Activated T-helper 9 cell treated with anti-CD3 and anti-CD28 coated beads, Interleukin-2, amount 50 U/mL, for 16 hours (primary cell): ENCODE measurements around the gene ZC3H7A.
"Not testable (repeated sequence)": the region's sequence is repeated elsewhere in the genome, so short reads cannot be mapped to it uniquely, and the experiment has no call there.

Experiments
- DNase-seq: peaks from one replicate; pipeline ENCODE4 v3.0.0-alpha.2; 2020; ENCODE audit warnings: low read depth

The ZC3H7A gene, protein sequence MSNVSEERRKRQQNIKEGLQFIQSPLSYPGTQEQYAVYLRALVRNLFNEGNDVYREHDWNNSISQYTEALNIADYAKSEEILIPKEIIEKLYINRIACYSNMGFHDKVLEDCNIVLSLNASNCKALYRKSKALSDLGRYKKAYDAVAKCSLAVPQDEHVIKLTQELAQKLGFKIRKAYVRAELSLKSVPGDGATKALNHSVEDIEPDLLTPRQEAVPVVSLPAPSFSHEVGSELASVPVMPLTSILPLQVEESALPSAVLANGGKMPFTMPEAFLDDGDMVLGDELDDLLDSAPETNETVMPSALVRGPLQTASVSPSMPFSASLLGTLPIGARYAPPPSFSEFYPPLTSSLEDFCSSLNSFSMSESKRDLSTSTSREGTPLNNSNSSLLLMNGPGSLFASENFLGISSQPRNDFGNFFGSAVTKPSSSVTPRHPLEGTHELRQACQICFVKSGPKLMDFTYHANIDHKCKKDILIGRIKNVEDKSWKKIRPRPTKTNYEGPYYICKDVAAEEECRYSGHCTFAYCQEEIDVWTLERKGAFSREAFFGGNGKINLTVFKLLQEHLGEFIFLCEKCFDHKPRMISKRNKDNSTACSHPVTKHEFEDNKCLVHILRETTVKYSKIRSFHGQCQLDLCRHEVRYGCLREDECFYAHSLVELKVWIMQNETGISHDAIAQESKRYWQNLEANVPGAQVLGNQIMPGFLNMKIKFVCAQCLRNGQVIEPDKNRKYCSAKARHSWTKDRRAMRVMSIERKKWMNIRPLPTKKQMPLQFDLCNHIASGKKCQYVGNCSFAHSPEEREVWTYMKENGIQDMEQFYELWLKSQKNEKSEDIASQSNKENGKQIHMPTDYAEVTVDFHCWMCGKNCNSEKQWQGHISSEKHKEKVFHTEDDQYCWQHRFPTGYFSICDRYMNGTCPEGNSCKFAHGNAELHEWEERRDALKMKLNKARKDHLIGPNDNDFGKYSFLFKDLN

DNA sequence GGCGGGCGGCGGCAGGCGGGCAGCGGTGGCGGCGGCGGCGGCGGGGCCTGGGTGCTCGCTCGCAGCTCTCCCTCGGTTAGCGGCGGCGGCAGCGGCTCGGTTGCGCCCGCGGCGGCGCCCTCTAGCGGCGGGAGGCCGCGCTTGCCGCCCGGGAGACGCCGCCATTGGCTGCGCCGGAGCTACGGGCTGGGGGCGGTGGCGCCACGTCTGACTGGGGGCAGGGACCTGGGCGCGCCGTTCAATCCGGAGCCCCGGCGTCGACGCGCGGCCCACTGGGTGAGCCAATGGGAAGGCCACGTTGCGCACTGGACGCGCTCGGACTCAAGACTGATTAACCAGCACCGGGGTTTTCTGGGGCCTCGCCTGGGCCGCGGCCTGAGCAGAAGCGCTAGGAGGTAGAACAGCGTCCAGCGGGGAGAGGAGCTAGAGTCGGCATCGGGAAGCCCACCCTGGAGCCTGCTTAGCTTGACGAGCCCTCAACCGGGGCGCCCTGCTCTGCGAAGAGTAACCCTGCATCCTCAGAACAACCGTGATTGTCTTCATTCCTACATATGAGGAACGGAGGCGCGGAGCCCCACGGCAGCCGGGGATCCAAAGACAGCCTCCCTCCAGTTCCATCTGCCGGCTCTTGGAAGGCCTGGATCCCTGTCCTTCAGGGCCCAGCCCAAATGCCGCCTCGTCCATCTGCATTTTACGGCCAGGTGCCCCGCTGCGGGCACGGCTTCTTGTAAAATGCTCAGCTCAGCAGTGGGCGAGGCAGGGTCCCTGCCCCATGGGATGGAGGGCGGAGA lies at the start of gene ZC3H7A:
TSS of gene ZC3H7A (minus strand) at position 93 of the 791 bp plus-strand sequence. CDS start 14,904 bp downstream, outside the sequence.
- peak; percentile 93 for DNase-seq

DNA sequence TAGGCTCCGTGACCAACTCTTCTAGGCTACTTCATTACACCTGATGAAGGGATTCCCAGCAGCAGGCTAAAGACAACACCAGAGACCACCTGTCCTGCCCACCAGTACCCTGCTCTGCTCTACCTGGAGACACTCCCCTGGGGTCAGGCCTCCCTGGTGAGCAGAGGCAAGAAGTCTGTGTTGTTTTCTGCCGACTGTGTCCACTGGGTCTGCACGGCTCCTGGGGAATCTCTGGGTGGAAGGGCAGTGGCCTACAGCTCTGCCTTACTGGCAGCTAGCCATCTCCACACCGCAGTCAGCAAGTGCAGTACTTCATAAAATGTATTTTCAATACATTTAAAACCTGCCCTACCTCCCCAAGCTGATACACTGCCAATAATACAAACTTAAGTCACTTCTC lies 47.4 kb upstream of the ZC3H7A start:
- no peak for DNase-seq

DNA sequence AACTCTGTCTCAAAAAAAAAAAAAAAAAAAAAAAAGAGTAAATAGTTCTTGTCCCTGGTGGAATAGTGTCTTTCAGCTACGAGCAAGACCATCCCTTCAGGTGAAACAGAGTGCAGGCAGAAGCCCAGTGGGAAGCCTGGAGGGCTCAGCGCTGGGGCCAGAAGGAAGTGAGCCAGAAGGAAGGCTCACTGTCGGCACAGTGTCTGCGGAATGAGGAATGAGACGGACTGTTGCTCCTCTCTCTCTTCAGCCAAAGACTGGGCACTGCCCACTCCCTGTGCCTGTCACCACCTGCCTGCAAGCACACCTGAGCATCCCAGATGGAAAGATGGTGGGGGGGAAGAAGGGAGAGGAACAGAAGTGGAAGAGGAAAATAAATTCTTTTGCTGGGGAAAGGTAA lies 46.8 kb upstream of the ZC3H7A start:
- DNase-seq, result no peak

DNA sequence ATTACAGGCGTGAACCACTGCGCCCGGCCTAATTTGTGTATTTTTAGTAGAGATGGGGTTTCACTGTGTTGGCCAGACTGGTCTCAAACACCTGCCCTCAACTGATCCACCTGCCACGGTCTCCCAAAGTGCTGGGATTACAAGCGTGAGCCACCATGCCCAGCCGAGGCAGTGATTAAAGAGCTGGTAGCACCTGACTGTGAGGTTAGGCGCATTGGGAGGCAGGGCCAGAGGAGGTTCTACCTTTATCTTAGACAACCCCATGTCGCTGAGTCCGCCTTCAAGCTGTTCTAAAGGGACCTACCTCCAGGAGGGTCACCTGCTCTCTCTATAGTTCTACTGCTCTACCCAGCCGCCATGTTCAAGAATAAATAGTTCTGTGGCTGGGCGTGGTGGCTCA lies 46.1 kb upstream of the ZC3H7A start:
- DNase-seq, result no peak

DNA sequence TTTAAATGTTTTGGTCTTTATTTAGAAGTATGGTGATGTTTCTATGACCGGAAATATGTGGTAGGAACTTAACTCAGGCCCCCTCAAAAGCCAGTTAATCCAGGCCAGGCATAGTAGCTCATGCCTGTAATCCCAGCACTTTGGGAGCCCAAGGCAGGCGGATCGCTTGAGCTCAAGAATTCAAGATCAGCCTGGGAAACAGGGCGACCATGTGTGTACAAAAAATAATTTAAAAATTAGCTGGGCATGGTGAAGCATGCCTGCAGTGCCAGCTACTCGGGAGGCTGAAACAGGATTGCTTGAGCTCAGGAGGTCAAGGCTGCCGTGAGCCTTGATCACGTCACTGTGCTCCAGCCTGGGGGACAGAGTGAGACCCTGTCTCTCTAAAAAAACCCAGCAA lies 44.0 kb upstream of the ZC3H7A start:
- no peak for DNase-seq

DNA sequence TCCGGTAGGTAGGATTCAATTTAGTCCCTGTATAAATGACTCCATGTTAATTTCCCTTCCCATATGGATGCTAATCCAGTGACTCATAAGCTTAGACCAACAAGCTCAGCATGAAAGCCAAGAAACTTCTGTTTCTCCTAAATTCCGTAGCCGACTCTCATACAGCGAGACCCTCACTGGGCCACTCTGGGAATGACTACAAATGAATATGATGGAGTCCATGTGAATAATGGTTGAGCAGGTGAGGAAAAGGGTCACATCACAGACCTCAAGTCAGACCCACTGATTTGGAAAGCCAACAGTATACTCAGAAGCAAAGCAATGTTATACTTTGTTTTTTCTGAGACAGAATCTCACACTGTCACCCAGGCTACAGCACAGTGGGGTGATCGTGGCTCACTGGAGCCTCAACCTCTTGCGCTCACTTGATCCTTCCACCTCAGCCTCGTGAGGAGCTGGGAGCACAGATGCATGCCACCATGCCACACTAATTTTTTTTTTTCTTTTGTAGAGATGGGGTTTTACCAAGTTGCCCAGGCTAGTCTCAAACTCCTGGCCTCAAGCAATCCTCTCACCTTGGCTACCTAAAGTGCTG lies 39.7 kb upstream of the ZC3H7A start:
- DNase-seq, result no peak

DNA sequence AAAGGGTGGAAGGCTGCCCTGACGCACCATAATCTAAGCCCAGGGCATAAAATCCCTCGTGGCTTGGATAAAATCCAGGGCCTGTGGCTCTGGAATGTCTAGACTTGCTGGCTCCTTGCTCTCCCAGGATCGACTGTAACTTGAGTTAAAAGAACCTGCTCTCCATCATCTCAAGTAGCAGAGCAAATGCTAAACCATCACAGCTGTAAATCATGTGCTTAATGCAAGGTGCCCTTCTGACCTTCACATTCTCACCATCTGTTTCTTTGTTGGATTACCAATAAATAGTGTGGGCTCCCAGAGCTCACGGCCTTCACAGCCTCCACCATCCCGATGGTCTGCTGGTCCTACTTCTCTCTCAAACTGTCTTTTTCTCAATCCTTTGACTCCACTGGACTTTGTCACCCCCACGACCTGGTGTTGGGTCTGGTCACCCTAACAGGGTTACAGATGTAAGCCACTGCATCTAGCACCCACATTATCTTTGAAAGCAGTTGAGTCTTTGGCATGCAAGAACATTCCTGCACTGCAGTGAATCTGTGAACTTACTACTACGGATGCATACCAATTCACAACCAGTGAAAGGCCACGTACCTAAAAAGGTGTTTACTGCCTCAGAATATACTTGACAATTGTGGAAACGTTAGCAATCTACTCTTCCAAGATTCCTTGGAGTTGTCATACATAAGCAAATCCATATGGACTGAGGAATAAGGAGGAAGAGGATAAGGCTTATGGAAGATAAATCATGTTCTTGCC lies 39.0 kb upstream of the ZC3H7A start:
- DNase-seq, result no peak

DNA sequence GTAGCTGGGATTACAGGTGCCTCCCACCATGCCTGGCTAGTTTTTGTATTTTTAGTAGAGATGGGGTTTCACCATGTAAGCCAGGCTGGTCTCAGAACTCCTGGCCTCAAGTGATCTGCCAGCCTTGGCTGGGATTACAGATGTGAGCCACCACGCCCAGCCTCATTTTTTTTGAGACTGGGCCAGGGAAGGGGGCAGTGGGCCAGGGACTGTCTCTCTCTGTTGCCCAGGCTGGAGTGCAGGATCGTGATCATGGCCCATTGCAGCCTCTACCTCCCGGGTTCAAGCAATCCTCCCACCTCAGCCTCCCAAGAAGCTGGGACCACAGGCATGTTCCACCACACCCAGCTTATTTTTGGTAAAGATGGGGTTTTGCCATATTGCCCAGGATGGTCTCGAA lies 38.3 kb upstream of the ZC3H7A start:
- no peak for DNase-seq

DNA sequence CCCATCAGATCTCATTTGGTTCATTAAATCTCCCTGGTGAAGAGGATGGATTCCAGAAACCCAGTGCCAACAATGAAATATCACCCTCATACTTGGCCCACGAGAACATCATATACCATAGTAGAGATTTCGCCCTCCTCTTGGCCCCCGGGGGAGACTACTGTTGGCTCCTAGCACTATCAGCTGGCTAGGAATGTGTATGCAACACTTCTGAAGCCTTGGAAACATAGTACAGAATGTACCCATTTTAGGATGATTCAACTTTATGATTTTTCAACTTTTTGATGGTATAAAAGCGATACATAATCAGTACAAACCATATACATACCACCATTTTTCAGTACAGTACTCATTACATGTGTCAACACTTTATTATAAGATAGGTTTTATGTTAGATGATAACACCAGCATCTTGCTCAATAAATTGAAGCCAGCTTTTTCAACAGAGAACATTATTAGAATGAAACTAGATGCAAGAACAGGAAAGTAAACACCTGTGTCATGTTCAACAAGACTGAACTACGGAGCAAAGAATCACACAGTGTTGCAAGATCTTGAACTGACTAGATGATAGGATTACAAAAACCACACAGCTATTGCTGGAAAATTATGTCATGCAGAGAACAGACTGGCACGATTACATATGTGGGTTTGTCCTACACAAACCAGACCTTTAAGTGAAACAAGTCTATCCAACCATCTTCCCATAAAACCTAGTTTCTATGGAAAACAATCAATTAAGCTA lies 37.1 kb upstream of the ZC3H7A start:
- no peak for DNase-seq

DNA sequence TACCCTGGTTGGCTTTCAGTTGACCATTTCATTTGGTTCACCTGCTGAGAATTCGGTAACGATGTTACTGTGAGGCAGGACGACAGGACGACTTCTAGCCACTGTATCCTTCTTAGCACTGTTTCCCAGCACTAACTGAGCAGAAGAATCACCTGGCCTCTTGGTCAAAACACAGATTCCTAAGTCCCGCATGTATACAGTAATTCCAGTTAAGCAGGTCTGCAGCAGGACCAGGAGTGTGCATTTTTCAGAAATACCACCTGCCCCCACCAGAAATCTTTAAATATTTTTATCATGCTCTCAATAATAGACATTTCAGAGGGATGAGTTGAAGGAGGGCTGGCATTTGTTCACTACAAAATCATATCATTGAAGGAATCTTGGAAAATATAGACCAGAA lies 31.6 kb upstream of the ZC3H7A start:
- DNase-seq, result no peak

DNA sequence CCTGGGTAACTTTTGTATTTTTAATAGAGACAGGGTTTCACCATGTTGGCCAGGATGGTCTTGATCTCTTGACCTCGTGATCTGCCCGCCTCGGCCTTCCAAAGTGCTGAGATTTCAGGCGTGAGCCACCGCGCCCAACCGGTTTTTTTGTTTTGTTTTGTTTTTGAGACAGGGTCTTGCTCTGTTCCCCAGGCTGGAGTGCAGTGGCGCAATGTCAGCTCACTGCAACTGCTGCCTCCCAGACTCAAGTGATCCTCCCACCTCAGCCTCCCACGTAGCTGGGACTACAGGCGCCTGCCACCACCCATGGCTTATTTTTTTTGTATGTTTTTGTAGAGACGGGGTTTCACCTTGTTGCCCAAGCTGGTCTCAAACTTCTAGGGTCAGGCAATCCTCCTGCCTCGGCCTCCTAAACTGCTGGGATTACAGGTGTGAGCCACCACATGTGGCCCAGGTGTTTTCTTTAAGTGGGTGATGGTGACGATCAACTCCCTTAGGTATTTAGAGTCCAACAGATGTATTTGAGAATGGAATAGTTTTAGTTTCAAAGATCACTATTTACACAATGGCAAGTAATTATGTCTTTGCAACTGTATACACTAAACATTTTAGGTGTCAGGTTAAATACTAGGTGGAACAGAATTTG lies 28.6 kb upstream of the ZC3H7A start:
- not testable (repeated sequence) for DNase-seq

DNA sequence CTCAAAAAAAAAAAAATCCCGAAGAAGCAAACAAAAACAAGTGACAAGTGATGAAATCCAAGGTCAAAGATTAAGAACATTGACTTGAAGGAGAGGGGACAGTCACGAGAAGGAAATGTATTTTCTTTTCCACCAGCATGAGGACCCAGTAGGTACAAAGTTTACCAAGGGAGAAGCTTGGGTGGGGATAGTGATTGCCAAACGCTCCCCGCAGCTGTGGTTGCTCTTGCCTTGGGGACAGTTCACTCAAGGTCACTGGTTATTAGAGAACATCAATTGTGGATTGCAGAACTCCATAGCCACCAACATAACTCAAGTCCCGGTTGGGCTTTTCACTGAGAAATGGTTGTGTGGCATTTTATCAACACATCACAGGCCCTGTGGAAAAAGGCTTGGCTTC lies 27.3 kb upstream of the ZC3H7A start:
- DNase-seq, result no peak

DNA sequence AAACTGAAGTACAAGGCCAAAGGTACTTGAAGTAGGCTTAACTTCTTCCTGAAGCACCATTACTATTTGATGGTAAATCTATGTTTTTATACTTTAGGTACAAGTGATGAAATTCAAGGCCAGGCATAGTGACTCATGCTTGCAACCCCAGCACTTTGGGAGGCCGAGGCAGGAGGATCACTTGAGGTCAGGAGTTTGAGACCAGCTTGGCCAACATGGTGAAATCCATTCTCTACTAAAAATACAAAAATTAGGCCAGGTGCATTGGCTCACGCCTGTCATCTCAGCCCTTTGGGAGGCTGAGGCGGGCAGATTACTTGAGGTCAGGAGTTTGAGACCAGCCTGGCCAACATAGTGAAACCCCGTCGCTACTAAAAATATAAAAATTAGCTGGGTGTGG lies 26.6 kb upstream of the ZC3H7A start:
- DNase-seq, result not testable (repeated sequence)

DNA sequence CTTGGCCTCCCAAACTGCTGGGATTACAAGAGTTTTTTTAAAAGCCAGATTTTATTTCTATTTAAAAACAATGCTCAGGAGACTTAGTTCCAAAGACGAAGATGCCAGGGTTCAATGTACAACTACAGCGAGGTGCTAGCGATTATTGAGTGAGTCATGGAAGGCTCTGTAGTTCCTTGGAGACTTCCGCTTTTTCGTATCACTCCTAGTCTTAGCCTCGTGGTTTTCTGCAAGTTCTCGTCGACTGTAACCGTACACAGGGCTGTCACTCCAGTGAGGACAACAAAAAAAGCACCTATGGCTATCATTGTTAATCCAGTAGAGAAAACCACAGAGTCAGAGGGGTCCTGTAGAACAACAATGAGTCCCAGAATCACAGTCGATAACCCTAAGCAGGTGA lies 22.7 kb upstream of the ZC3H7A start:
- no peak for DNase-seq

DNA sequence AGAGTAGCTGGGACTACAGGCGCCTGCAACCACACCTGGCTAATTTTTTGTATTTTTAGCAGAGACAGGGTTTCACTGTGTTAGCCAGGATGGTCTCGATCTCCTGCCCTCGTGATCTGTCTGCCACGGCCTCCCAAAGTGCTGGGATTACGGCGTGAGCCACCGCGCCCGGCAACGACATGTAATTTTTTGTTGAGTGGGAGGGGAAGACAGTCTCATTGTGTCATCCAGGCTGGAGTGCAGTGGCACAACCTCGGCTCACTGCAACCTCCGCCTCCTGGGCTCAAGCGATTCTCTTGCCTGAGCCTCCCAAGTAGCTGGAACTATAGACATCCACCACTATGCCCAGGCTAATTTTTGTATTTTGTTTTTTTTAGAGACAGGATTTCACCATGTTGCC lies 21.9 kb upstream of the ZC3H7A start:
- DNase-seq, result not testable (repeated sequence)

DNA sequence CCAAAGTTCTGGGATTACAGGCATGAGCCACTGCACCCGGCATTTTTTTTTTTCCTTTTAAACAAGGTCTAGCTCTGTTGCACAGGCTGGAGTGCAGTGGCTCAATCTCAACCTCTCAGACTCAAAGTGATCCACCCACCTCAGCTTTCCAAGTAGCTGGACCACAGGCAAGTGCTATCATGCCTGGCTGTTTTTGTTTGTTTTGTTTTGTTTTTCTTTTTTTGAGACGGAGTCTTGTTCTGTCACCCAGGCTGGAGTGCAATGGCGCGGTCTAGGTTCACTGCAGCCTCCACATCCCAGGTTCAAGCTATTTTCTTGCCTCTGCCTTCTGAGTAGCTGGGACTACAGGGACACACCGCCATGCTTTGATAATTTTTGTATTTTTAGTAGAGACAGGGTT lies 19.1 kb upstream of the ZC3H7A start:
- DNase-seq, result no peak

DNA sequence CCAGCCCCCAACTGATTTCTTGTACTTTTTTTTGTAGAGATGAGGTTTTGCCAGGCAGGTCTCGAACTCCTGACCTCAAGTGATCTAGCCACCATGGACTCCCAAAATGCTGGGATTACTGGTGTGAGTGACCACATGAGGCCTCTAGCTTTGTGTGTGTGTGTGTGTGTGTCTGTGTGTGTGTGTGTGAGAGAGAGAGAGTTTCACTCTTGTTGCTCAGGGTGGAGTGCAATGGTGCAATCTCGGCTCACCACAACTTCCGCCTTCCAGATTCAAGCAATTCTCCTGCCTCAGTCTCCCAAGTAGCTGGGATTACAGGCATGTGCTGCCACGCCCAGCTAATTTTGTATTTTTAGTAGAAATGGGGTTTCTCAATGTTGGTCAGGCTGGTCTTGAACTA lies 17.7 kb upstream of the ZC3H7A start:
- not testable (repeated sequence) for DNase-seq

DNA sequence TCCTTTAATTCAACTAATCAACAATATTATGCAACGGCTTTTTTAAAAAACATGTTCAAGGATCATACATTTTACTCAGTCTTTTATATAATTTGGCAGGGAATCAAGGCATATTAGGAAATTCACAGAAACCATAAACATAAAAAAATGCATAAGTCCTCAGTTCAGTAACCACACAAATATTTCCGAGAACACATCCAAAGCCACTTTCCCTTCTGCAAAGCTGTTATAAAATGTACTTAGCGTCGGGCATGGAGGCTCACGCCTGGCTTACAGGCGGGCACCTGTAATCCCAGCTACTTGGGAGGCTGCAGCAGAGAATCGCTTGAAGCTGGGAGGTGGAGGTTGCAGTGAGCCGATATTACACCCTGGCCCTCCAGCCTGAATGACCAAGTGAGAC lies 9.7 kb upstream of the ZC3H7A start:
- no peak for DNase-seq

DNA sequence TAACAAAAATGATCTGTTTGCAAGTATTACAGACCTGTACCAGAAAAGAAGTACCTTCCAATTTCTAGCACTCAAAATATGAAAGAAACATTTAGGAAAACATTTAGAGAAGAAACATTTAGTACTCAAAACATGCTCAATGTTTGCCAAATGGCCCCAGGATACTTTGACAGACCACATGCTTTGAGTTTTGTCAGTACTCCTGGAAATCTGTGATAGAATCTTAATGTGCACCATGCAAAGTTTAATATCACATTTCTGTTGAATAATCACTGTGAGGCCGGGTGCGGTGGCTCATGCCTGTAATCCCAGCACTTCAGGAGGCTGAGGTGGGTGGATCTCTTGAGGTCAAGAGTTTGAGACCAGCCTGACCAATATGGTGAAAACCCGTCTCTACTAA lies 8.5 kb upstream of the ZC3H7A start:
- DNase-seq, result no peak

DNA sequence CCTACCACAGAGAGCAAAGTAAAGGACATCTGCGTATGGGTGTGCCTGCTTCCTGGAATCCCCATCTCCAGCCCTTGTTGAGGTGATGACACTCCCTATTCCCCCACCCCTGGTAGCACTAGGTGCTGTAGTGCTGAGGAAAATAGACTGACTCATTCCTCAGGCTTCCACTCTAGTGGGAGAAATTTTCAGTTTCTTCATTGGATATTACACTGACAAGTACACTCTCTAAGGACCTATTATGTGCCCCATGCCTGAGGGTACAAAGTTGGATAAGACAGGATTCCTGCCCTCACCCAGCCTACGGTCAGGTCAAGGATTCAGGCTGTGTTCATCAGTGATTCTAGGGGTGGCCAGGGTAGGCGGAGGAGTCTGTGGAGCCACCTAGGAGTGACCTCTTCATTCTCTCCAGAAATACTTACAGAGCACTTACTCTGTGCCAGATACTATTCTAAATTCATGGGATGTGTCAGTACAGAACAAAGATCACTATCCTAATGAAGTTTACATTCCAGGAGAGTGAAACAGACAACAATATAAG lies 4.5 kb upstream of the ZC3H7A start:
- no peak for DNase-seq
